ENCODE results near the gene FMNL3. TPM values are rescaled to one million over a fixed set of nuclear protein-coding genes. Genes with fewer than 3 reads are reported as not detected.

FMNL3 gene
- total and polyA plus RNA-seq, 2 of the 13 experiments (the other 11 are each of a cell fraction or from before 2014, with no cell fraction given): 0.44 to 1.1 TPM

GRCh38 chr12:49673446-49674317 lies 33.5 kb downstream of the FMNL3 start (continued):
- TF ChIP-seq DBP (CRISPR knock-in tag; IDR thresholded peaks at IDR 0.05; ENCODE audit: not compliant biosample characterization): no peak
- TF ChIP-seq ZNF605 (CRISPR knock-in tag; IDR thresholded peaks at IDR 0.05): no peak
- TF ChIP-seq PREB (CRISPR knock-in tag; IDR thresholded peaks at IDR 0.05): no peak
- TF ChIP-seq ZFP41 (CRISPR knock-in tag; IDR thresholded peaks at IDR 0.05; ENCODE audit: borderline replicate concordance): no peak
- TF ChIP-seq POGZ (CRISPR knock-in tag; IDR thresholded peaks at IDR 0.05): no peak
- TF ChIP-seq, protein P1, sequence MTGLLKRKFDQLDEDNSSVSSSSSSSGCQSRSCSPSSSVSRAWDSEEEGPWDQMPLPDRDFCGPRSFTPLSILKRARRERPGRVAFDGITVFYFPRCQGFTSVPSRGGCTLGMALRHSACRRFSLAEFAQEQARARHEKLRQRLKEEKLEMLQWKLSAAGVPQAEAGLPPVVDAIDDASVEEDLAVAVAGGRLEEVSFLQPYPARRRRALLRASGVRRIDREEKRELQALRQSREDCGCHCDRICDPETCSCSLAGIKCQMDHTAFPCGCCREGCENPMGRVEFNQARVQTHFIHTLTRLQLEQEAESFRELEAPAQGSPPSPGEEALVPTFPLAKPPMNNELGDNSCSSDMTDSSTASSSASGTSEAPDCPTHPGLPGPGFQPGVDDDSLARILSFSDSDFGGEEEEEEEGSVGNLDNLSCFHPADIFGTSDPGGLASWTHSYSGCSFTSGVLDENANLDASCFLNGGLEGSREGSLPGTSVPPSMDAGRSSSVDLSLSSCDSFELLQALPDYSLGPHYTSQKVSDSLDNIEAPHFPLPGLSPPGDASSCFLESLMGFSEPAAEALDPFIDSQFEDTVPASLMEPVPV (CRISPR knock-in tag; IDR thresholded peaks at IDR 0.05): no peak
- no peak for TF ChIP-seq LCORL (IDR thresholded peaks at IDR 0.05)
- TF ChIP-seq LCORL (CRISPR knock-in tag; IDR thresholded peaks at IDR 0.05): 0 out of 2 replicates have a peak, but pooled peaks have one; percentile 24
- no peak for TF ChIP-seq POLR2A (IDR thresholded peaks at IDR 0.05; ENCODE audit: insufficient read depth in 1 of 2, low read depth in 2 of 2, low read length in 2 of 2)
- TF ChIP-seq, protein P2, sequence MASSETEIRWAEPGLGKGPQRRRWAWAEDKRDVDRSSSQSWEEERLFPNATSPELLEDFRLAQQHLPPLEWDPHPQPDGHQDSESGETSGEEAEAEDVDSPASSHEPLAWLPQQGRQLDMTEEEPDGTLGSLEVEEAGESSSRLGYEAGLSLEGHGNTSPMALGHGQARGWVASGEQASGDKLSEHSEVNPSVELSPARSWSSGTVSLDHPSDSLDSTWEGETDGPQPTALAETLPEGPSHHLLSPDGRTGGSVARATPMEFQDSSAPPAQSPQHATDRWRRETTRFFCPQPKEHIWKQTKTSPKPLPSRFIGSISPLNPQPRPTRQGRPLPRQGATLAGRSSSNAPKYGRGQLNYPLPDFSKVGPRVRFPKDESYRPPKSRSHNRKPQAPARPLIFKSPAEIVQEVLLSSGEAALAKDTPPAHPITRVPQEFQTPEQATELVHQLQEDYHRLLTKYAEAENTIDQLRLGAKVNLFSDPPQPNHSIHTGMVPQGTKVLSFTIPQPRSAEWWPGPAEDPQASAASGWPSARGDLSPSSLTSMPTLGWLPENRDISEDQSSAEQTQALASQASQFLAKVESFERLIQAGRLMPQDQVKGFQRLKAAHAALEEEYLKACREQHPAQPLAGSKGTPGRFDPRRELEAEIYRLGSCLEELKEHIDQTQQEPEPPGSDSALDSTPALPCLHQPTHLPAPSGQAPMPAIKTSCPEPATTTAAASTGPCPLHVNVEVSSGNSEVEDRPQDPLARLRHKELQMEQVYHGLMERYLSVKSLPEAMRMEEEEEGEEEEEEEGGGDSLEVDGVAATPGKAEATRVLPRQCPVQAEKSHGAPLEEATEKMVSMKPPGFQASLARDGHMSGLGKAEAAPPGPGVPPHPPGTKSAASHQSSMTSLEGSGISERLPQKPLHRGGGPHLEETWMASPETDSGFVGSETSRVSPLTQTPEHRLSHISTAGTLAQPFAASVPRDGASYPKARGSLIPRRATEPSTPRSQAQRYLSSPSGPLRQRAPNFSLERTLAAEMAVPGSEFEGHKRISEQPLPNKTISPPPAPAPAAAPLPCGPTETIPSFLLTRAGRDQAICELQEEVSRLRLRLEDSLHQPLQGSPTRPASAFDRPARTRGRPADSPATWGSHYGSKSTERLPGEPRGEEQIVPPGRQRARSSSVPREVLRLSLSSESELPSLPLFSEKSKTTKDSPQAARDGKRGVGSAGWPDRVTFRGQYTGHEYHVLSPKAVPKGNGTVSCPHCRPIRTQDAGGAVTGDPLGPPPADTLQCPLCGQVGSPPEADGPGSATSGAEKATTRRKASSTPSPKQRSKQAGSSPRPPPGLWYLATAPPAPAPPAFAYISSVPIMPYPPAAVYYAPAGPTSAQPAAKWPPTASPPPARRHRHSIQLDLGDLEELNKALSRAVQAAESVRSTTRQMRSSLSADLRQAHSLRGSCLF (CRISPR knock-in tag; IDR thresholded peaks at IDR 0.05; ENCODE audit: borderline replicate concordance): no peak
- TF ChIP-seq HDAC2 (CRISPR knock-in tag; IDR thresholded peaks at IDR 0.05): no peak
- TF ChIP-seq STAT6 (CRISPR knock-in tag; IDR thresholded peaks at IDR 0.05; ENCODE audit: borderline replicate concordance): no peak
- TF ChIP-seq ZNF784 (CRISPR knock-in tag; IDR thresholded peaks at IDR 0.05; ENCODE audit: borderline replicate concordance): 0 out of 2 replicates have a peak, but pooled peaks have one; percentile 40
- TF ChIP-seq DNMT1 (CRISPR knock-in tag; IDR thresholded peaks at IDR 0.05): no peak
- TF ChIP-seq NCOA5 (CRISPR knock-in tag; IDR thresholded peaks at IDR 0.05): no peak
- no peak for TF ChIP-seq ZMYM2 (CRISPR knock-in tag; IDR thresholded peaks at IDR 0.05)
